ENCODE measurements around the gene REC114. TPM values are rescaled to one million over a fixed set of nuclear protein-coding genes. Genes with fewer than 3 reads are reported as not detected.
"Not testable (repeated sequence)": the region's sequence is repeated elsewhere in the genome, so short reads cannot be mapped to it uniquely, and the experiment has no call there.

The REC114 gene
- total and polyA plus RNA-seq, 10 of the 15 experiments (the other 5 are each of a cell fraction or from before 2014, with no cell fraction given): not detected

DNA sequence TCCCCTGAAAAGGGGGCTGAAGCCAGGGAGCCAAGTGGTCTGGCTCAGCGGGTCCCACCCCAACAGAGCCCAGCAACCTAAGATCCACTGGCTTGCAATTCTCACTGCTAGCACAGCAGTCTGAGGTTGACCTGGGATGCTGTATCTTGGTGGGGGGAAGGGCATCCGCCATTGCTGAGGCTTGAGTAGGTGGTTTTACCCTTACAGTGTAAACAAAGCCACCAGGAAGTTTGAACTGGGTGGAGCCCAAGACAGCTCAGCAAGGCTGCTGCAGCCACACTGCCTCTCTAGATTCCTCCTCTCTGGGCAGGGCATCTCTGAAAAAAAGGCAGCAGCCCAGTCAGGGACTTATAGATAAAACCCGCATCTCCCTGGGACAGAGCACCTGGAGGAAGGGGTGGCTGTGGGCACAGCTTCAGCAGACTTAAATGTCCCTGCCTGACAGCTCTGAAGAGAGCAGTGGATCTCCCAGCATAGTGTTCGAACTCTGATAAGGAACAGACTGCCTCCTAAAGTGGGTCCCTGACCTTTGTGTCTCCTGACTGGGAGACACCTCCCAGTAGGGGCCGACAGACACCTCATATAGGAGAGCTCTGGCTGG, 5.3 kb downstream of the REC114 start:
- SMC1A ChIA-PET (ENCODE audit: uncharacterized antibody, unreplicated experiment); BruUV-seq (replicated peaks); H3K27ac ChIP-seq (ENCODE audit: control insufficient read depth, insufficient read depth); H3K4me3 ChIP-seq; H4K20me1 ChIP-seq (ENCODE audit: control insufficient read depth, insufficient read depth); H3K27me3 ChIP-seq (replicated peaks in 1 of 2; ENCODE audit: control insufficient read depth in 2 of 2, insufficient read depth in 2 of 2, low read length in 1 of 2); H3K36me3 ChIP-seq (ENCODE audit: control insufficient read depth in 2 of 2, insufficient read depth in 2 of 2, low read length in 1 of 2); intact Hi-C loops (cut with micrococcal nuclease; ENCODE audit: unreplicated experiment); FAIRE-seq; POLR2A ChIA-PET; H3K4me1 ChIP-seq (ENCODE audit: control insufficient read depth, insufficient read depth, low read length); H3K79me2 ChIP-seq (ENCODE audit: control insufficient read depth, insufficient read depth, low read length); H3K4me2 ChIP-seq (ENCODE audit: control insufficient read depth, insufficient read depth); RAD21 ChIA-PET (ENCODE audit: unreplicated experiment); H2AFZ ChIP-seq (ENCODE audit: control insufficient read depth, low read depth, low read length); H3K9ac ChIP-seq (ENCODE audit: control insufficient read depth, insufficient read depth, low read length); DNase-seq (ENCODE audit: low read depth, low spot score); in situ Hi-C loops (cut with MboI); CTCF ChIA-PET; H3K9me3 ChIP-seq (replicated peaks; ENCODE audit: control insufficient read depth, insufficient read depth, low read length); ATAC-seq: not testable (repeated sequence)
- 21% methylated on average over 5 of the region's 5 CpGs for whole genome bisulfite sequencing (ENCODE audit: insufficient coverage, insufficient replicate concordance, low lambda C conversion rate, missing lambda C conversion rate)

- RAD21 ChIA-PET (ENCODE audit: unreplicated experiment); FAIRE-seq; H3K36me3 ChIP-seq (ENCODE audit: control insufficient read depth in 2 of 2, insufficient read depth in 2 of 2, low read length in 1 of 2); H3K79me2 ChIP-seq (ENCODE audit: control insufficient read depth, insufficient read depth, low read length); in situ Hi-C loops (cut with MboI); H3K4me1 ChIP-seq (ENCODE audit: control insufficient read depth, insufficient read depth, low read length); BruUV-seq (replicated peaks); H3K9ac ChIP-seq (ENCODE audit: control insufficient read depth, insufficient read depth, low read length); DNase-seq (ENCODE audit: low read depth, low spot score); H3K4me2 ChIP-seq (ENCODE audit: control insufficient read depth, insufficient read depth); H3K9me3 ChIP-seq (replicated peaks; ENCODE audit: control insufficient read depth, insufficient read depth, low read length); POLR2A ChIA-PET; H3K4me3 ChIP-seq; SMC1A ChIA-PET (ENCODE audit: uncharacterized antibody, unreplicated experiment); H3K27ac ChIP-seq (ENCODE audit: control insufficient read depth, insufficient read depth); H3K27me3 ChIP-seq (replicated peaks in 1 of 2; ENCODE audit: control insufficient read depth in 2 of 2, insufficient read depth in 2 of 2, low read length in 1 of 2); CTCF ChIA-PET; intact Hi-C loops (cut with micrococcal nuclease; ENCODE audit: unreplicated experiment); H4K20me1 ChIP-seq (ENCODE audit: control insufficient read depth, insufficient read depth); H2AFZ ChIP-seq (ENCODE audit: control insufficient read depth, low read depth, low read length); ATAC-seq: not testable (repeated sequence)
- WGBS (ENCODE audit: insufficient coverage, insufficient replicate concordance, low lambda C conversion rate, missing lambda C conversion rate): 3% methylated on average over 3 of the region's 3 CpGs
These were observed 7.0 kb downstream of the REC114 start for GRCh38 chr15:73449980-73450379.

Data from GM12878 (cell line).